Measurements from ENCODE around the gene C6orf62. TPM values are rescaled to one million over a fixed set of nuclear protein-coding genes. Genes with fewer than 3 reads are reported as not detected.

C6orf62 gene
- polyA plus RNA-seq, 2 of the 4 experiments (the other 2 are of a cell fraction), result 66.3 to 73.4 TPM

DNA sequence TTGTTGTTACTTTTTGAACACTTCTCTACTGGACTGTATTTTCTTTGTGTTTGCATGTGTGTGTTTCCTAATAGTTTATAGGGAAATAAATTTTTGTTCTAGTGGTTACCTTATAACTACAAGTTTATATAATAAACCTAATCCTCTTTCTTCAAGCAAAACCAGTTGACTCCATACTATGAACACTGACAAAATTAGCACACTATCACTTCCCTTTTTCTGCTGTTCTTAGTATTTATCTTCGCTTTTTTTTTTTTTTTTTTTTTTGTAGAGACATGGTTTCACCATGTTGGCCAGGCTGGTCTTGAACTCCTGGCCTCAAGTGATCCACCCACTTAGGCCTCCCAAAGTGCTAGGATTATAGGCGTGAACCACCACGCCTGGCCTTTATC lies 25.0 kb upstream of the C6orf62 start:
- DNase-seq (ENCODE audit: low read depth in 1 of 2, low spot score in 1 of 2) (no peak), ATAC-seq (no peak), FAIRE-seq (no peak)
- Histone ChIP-seq H3K4me1 (peaks cover 19% of the 10 kb centered on the region), H3K27ac (peak overlapping the region; percentile 78 to 83), H3K4me3 (no peak overlapping the region), H3K9me3 (no peaks in the 10 kb centered on the region), H3K4me2 (peak overlapping the region; percentile 72)
- WGBS (ENCODE audit: missing lambda C conversion rate), result 99% methylated on average over 3 of the region's 3 CpGs
- no peak for TF ChIP-seq HOXA7 (CRISPR knock-in tag; IDR thresholded peaks at IDR 0.05)
- no peak for TF ChIP-seq NFE2L2 (conservative IDR thresholded peaks at IDR 0.05; ENCODE audit: low read length)
- no peak for TF ChIP-seq EHF (CRISPR knock-in tag; IDR thresholded peaks at IDR 0.05)
- TF ChIP-seq FOSL2 (IDR thresholded peaks at IDR 0.05), result no peak
- no peak for TF ChIP-seq FOSL2 (CRISPR knock-in tag; IDR thresholded peaks at IDR 0.05)
- TF ChIP-seq EHMT2 (IDR thresholded peaks at IDR 0.05; ENCODE audit: low read depth), result no peak
- no peak for TF ChIP-seq EP300 (IDR thresholded peaks at IDR 0.05)
- TF ChIP-seq CBX2 (IDR thresholded peaks at IDR 0.05; ENCODE audit: borderline replicate concordance, low read depth), result no peak
- no peak for TF ChIP-seq MYC (IDR thresholded peaks at IDR 0.05; ENCODE audit: borderline replicate concordance, low read length)
- TF ChIP-seq PHF8 (IDR thresholded peaks at IDR 0.05; ENCODE audit: borderline replicate concordance, low read depth), result no peak
- no peak for TF ChIP-seq HOXB13 (CRISPR knock-in tag; IDR thresholded peaks at IDR 0.05; ENCODE audit: low read depth)
- TF ChIP-seq HEYL (CRISPR knock-in tag; IDR thresholded peaks at IDR 0.05), result no peak
- CTCF ChIA-PET, result no interaction called here
- POLR2A ChIA-PET, result interaction anchor here (1.9 to 2.0 kb wide), 2 partner anchors 22 to 25 kb away, joined by 12 to 30 read pairs; partner anchors contain the start of gene C6orf62

- Histone ChIP-seq H3K27ac (peak overlapping the region; percentile 78 to 83), H3K9me3 (no peaks in the 10 kb centered on the region), H3K4me1 (peaks cover 19% of the 10 kb centered on the region), H3K4me2 (peak overlapping the region; percentile 72), H3K4me3 (no peak overlapping the region)
- DNase-seq (ENCODE audit: low read depth in 1 of 2, low spot score in 1 of 2) (peak; percentile 80 to 82), FAIRE-seq (no peak), ATAC-seq (peak; percentile 97 to 98)
- POLR2A ChIA-PET, result interaction anchor here (0.7 to 2.0 kb wide), 3 partner anchors 22 to 34 kb away, joined by 3 to 30 read pairs (median 12); partner anchors contain the start of gene C6orf62
- whole genome bisulfite sequencing (ENCODE audit: missing lambda C conversion rate), result 8% methylated on average over 2 of the region's 2 CpGs
- no peak for TF ChIP-seq NFE2L2 (conservative IDR thresholded peaks at IDR 0.05; ENCODE audit: low read length)
- TF ChIP-seq FOSL2 (IDR thresholded peaks at IDR 0.05), result peak; percentile 34
- TF ChIP-seq FOSL2 (CRISPR knock-in tag; IDR thresholded peaks at IDR 0.05), result peak; percentile 90
- no peak for TF ChIP-seq ZC3H11A (IDR thresholded peaks at IDR 0.05)
- TF ChIP-seq MAFK (IDR thresholded peaks at IDR 0.05; ENCODE audit: partially characterized antibody), result peak; percentile 33
- TF ChIP-seq JUNB (IDR thresholded peaks at IDR 0.05), result peak; percentile 43; the same call in 1 of the 2 replicates
- TF ChIP-seq SREBF2 (IDR thresholded peaks at IDR 0.05), result no peak
- TF ChIP-seq MAZ (IDR thresholded peaks at IDR 0.05; ENCODE audit: borderline replicate concordance, low read depth, low read length), result no peak
- peak; percentile 31; the same call in 1 of the 2 replicates for TF ChIP-seq MAX (IDR thresholded peaks at IDR 0.05)
- CTCF ChIA-PET, result interaction anchor here (1.5 kb wide), 1 partner anchor 24 kb away, joined by 6 read pairs; no protein-coding TSS in a partner anchor
These were observed 24.4 kb upstream of the C6orf62 start for GRCh38 chr6:24743265-24743943.

- TF ChIP-seq PHF8 (IDR thresholded peaks at IDR 0.05; ENCODE audit: borderline replicate concordance, low read depth) (no peak), RAD21 (conservative IDR thresholded peaks at IDR 0.05 in 1 of 2, IDR thresholded peaks at IDR 0.05 in 1 of 2) (no peak), SREBF2 (IDR thresholded peaks at IDR 0.05) (no peak), CBX2 (IDR thresholded peaks at IDR 0.05; ENCODE audit: borderline replicate concordance, low read depth) (no peak), EHF (CRISPR knock-in tag; IDR thresholded peaks at IDR 0.05) (no peak), ZC3H11A (IDR thresholded peaks at IDR 0.05) (no peak), POLR2AphosphoS2 (conservative IDR thresholded peaks at IDR 0.05; ENCODE audit: low read length) (no peak), ZSCAN20 (CRISPR knock-in tag; IDR thresholded peaks at IDR 0.05) (no peak), NR3C1 (IDR thresholded peaks at IDR 0.05) (no peak), POLR2A (IDR thresholded peaks at IDR 0.05; ENCODE audit: low read length) (no peak), HOXB13 (CRISPR knock-in tag; IDR thresholded peaks at IDR 0.05; ENCODE audit: low read depth) (no peak), SMC3 (IDR thresholded peaks at IDR 0.05) (no peak), USF2 (IDR thresholded peaks at IDR 0.05) (no peak), CHD2 (IDR thresholded peaks at IDR 0.05; ENCODE audit: low read length, partially characterized antibody) (no peak)
- TF ChIP-seq, protein P1, sequence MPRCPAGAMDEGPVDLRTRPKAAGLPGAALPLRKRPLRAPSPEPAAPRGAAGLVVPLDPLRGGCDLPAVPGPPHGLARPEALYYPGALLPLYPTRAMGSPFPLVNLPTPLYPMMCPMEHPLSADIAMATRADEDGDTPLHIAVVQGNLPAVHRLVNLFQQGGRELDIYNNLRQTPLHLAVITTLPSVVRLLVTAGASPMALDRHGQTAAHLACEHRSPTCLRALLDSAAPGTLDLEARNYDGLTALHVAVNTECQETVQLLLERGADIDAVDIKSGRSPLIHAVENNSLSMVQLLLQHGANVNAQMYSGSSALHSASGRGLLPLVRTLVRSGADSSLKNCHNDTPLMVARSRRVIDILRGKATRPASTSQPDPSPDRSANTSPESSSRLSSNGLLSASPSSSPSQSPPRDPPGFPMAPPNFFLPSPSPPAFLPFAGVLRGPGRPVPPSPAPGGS (IDR thresholded peaks at IDR 0.05), result no peak
- TF ChIP-seq, protein P2, sequence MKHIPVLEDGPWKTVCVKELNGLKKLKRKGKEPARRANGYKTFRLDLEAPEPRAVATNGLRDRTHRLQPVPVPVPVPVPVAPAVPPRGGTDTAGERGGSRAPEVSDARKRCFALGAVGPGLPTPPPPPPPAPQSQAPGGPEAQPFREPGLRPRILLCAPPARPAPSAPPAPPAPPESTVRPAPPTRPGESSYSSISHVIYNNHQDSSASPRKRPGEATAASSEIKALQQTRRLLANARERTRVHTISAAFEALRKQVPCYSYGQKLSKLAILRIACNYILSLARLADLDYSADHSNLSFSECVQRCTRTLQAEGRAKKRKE (CRISPR knock-in tag; IDR thresholded peaks at IDR 0.05; ENCODE audit: low read depth), result no peak
- Histone ChIP-seq H3K4me1 (peaks cover 19% of the 10 kb centered on the region), H3K4me3 (no peak overlapping the region), H3K27ac (peak overlapping the region; percentile 78 to 83; a peak in 4 of 6 replicates), H3K4me2 (peak overlapping the region; percentile 72), H3K9me3 (no peaks in the 10 kb centered on the region)
- CTCF ChIA-PET, result interaction anchor here (1.5 kb wide), 1 partner anchor 25 kb away, joined by 6 read pairs; no protein-coding TSS in a partner anchor
- ATAC-seq, result no peak
- POLR2A ChIA-PET, result interaction anchor here (1.9 to 2.0 kb wide), 2 partner anchors 21 to 23 kb away, joined by 12 to 30 read pairs; partner anchors contain the start of gene C6orf62
- 95% methylated on average over 5 of the region's 5 CpGs for WGBS (ENCODE audit: missing lambda C conversion rate)
- no peak for FAIRE-seq
- DNase-seq (ENCODE audit: low read depth in 1 of 2, low spot score in 1 of 2), result no peak
These were observed 23.3 kb upstream of the C6orf62 start for GRCh38 chr6:24742216-24742738.

All from A549 (cell line).